ENCODE data around the gene S100A1. TPM values are rescaled to one million over a fixed set of nuclear protein-coding genes. Genes with fewer than 3 reads are reported as not detected.
A peak's percentile ranks its signal among the peaks of the same experiment; 100 is the strongest.
"Not testable (repeated sequence)": the region's sequence is repeated elsewhere in the genome, so short reads cannot be mapped to it uniquely, and the experiment has no call there.

Gene S100A1
- total RNA-seq, 1 experiment from 2014 or later, result not detected

GRCh38 chr1:153671628-153672353 lies 43.6 kb downstream of the S100A1 start:
- H3K27me3 Mint-ChIP-seq (ENCODE audit: insufficient read depth, unreplicated experiment); BruUV-seq (replicated peaks); H3K4me3 Mint-ChIP-seq (ENCODE audit: unreplicated experiment); H3K36me3 Mint-ChIP-seq (ENCODE audit: insufficient read depth, unreplicated experiment); H3K9me3 Mint-ChIP-seq (ENCODE audit: unreplicated experiment); H3K27ac Mint-ChIP-seq (ENCODE audit: low read depth, unreplicated experiment); DNase-seq (ENCODE audit: unreplicated experiment); H3K4me1 Mint-ChIP-seq (ENCODE audit: insufficient read depth, unreplicated experiment): not testable (repeated sequence)
- ChIA-PET POLR2A (interaction anchor here (0.6 to 8.0 kb wide), 43 partner anchors 10 to 320 kb away, joined by 3 to 80 read pairs (median 5); partner anchors contain the start of genes CHTOP, CREB3L4, DENND4B and INTS3), CTCF (interaction anchor here (0.6 to 14.1 kb wide), 21 partner anchors 12 to 950 kb away, joined by 3 to 273 read pairs (median 3); no protein-coding TSS in a partner anchor)
- intact Hi-C loops (cut with micrococcal nuclease), result loop anchor here (1.0 to 5.0 kb wide), 8 partner anchors 37 to 160 kb away; partner anchors contain the start of genes CHTOP, INTS3 and S100A13
- peak; percentile 7 for TF ChIP-seq CTCF (IDR thresholded peaks at IDR 0.05; ENCODE audit: unreplicated experiment)

GRCh38 chr1:153673511-153673910 lies 45.3 kb downstream of the S100A1 start:
- CTCF ChIA-PET, result interaction anchor here (0.6 to 14.1 kb wide), 8 partner anchors 35 to 325 kb away, joined by 3 to 273 read pairs (median 4); partner anchors contain the start of gene RAB13
- Mint-ChIP-seq H3K27ac (ENCODE audit: low read depth, unreplicated experiment) (no peak overlapping the region), H3K9me3 (ENCODE audit: unreplicated experiment) (no peaks in the 10 kb centered on the region), H3K36me3 (ENCODE audit: insufficient read depth, unreplicated experiment) (no peaks in the 10 kb centered on the region), H3K4me1 (ENCODE audit: insufficient read depth, unreplicated experiment) (peaks cover 4% of the 10 kb centered on the region), H3K4me3 (ENCODE audit: unreplicated experiment) (no peak overlapping the region), H3K27me3 (ENCODE audit: insufficient read depth, unreplicated experiment) (peaks cover 6% of the 10 kb centered on the region)
- intact Hi-C loops (cut with micrococcal nuclease), result loop anchor here (5.0 kb wide), 2 partner anchors 54 to 141 kb away; partner anchors contain the start of gene INTS3
- no peak for TF ChIP-seq CTCF (IDR thresholded peaks at IDR 0.05; ENCODE audit: unreplicated experiment)
- POLR2A ChIA-PET, result interaction anchor here (0.6 to 6.8 kb wide), 6 partner anchors 24 to 317 kb away, joined by 3 to 80 read pairs (median 8); partner anchors contain the start of genes CHTOP, INTS3, RAB13 and RPS27
- no peak for DNase-seq (ENCODE audit: unreplicated experiment)
- BruUV-seq (replicated peaks), result no TSS peak

GRCh38 chr1:153677718-153678518 lies 49.7 kb downstream of the S100A1 start:
- peak; percentile 98 for TF ChIP-seq CTCF (IDR thresholded peaks at IDR 0.05; ENCODE audit: unreplicated experiment)
- no TSS peak for BruUV-seq (replicated peaks)
- Mint-ChIP-seq H3K4me3 (ENCODE audit: unreplicated experiment) (peak overlapping the region; percentile 73), H3K36me3 (ENCODE audit: insufficient read depth, unreplicated experiment) (no peaks in the 10 kb centered on the region), H3K27me3 (ENCODE audit: insufficient read depth, unreplicated experiment) (peaks cover 41% of the 10 kb centered on the region), H3K4me1 (ENCODE audit: insufficient read depth, unreplicated experiment) (peaks cover 7% of the 10 kb centered on the region), H3K9me3 (ENCODE audit: unreplicated experiment) (no peaks in the 10 kb centered on the region), H3K27ac (ENCODE audit: low read depth, unreplicated experiment) (no peak overlapping the region)
- CTCF ChIA-PET, result interaction anchor here (0.5 to 14.1 kb wide), 43 partner anchors 10 to 325 kb away, joined by 3 to 273 read pairs (median 4); partner anchors contain the start of genes RAB13, S100A1, S100A13 and SNAPIN
- intact Hi-C loops (cut with micrococcal nuclease), result loop anchor here (1.0 kb wide), 2 partner anchors 71 to 308 kb away; partner anchors contain the start of gene RAB13
- DNase-seq (ENCODE audit: unreplicated experiment), result peak; percentile 66
- POLR2A ChIA-PET, result interaction anchor here (0.5 to 1.1 kb wide), 5 partner anchors 8 to 308 kb away, joined by 3 to 4 read pairs (median 3); no protein-coding TSS in a partner anchor
